ENCODE results near the gene VSIG10L2. TPM values are rescaled to one million over a fixed set of nuclear protein-coding genes. Genes with fewer than 3 reads are reported as not detected.

The VSIG10L2 gene
- total RNA-seq, 1 experiment from 2014 or later, result not detected

DNA sequence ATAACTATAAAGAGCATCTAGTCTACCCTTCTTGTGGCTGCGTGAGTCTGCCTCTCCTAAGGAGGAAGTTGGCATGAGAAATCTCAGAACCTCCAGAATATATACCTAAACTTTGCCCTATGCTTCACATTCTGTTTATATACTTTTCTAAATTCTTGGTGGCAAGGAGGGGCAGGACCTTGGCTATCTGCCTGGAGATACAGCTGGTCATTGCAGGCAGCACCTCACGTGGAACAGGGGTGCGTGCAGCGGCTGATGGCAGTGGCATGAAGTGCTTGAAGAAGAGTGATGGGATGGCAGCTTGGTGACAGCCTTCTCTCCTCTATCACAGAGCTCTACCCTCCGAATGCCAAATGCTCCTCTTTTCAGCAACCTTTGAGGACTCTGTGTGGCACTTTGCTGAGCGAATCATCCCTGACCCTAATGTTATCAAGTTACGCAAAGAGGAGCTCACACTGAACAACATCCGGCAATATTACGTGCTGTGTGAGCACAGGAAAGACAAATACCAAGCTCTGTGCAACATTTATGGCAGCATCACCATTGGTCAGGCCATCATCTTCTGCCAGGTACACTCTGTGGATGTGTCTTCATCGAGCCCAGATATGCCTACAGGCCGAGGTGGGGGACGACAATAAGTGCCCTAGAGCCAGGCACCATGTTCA, 29.0 kb upstream of the VSIG10L2 start (continued):
- no peak for TF ChIP-seq CBX3 (IDR thresholded peaks at IDR 0.05; ENCODE audit: low read depth)
- TF ChIP-seq POLR2A (IDR thresholded peaks at IDR 0.05; ENCODE audit: borderline replicate concordance, extremely low read depth, insufficient read depth, insufficient read length), result no peak

DNA sequence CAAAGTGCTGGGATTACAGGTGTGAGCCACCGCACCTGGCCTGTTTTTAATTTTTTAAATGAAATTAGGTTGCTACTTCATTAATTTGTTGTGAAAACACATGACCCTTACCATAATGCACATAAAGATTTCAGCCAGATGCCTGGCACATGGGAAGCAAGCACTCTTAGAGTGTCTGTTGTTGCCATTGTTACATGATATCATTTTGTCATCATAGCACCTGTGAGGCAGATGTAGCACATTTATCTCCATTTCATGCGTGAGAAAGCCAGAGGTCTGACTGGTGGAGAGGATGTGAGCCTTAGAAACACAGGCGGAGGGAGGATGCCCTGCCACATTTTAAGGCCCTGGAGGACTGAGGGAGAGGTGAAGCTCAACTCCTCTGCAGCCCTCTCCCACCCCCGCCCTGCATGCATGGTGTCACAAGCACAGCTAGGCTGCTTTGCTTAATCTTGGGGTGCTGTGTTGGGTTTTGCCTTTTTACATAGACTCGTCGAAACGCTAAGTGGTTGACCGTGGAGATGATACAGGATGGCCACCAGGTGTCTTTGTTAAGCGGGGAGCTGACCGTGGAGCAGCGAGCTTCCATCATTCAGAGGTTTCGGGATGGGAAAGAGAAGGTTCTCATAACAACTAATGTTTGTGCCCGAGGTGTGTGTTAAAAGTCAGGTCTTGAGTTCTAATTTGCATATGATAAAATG, 27.6 kb upstream of the VSIG10L2 start:
- intact Hi-C loops (cut with micrococcal nuclease), result no loop called here
- TF ChIP-seq ZFX (IDR thresholded peaks at IDR 0.05) (no peak), POLR2A (IDR thresholded peaks at IDR 0.05; ENCODE audit: borderline replicate concordance, extremely low read depth, insufficient read depth, insufficient read length) (no peak)
- TF ChIP-seq, protein P1, sequence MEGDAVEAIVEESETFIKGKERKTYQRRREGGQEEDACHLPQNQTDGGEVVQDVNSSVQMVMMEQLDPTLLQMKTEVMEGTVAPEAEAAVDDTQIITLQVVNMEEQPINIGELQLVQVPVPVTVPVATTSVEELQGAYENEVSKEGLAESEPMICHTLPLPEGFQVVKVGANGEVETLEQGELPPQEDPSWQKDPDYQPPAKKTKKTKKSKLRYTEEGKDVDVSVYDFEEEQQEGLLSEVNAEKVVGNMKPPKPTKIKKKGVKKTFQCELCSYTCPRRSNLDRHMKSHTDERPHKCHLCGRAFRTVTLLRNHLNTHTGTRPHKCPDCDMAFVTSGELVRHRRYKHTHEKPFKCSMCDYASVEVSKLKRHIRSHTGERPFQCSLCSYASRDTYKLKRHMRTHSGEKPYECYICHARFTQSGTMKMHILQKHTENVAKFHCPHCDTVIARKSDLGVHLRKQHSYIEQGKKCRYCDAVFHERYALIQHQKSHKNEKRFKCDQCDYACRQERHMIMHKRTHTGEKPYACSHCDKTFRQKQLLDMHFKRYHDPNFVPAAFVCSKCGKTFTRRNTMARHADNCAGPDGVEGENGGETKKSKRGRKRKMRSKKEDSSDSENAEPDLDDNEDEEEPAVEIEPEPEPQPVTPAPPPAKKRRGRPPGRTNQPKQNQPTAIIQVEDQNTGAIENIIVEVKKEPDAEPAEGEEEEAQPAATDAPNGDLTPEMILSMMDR (IDR thresholded peaks at IDR 0.05 in 2 of 3, conservative IDR thresholded peaks at IDR 0.05 in 1 of 3; ENCODE audit: borderline replicate concordance in 1 of 3, insufficient read depth in 1 of 3, low read depth in 2 of 3, low read length in 2 of 3), result peak in 1 of 3 experiments; percentile 27; a peak in 2 of 6 replicates
- no peak overlapping the region for H3K27ac ChIP-seq (ENCODE audit: low read depth, low read length)
- no peaks in the 10 kb centered on the region for H3K79me2 ChIP-seq (ENCODE audit: insufficient read depth, low read length)
- ChIA-PET RAD21 (ENCODE audit: low non-redundant PET in 1 of 2, low total read pairs in 2 of 2, uncharacterized antibody in 2 of 2, unreplicated experiment in 2 of 2) (interaction anchor here in 1 of 2 experiments (0.6 kb wide), 1 partner anchor 15 kb away, joined by 4 read pairs; the partner anchor contains the start of gene PUS3), POLR2A (no interaction called here), CTCF (interaction anchor here (1.9 kb wide), 1 partner anchor 275 kb away, joined by 6 read pairs; no protein-coding TSS in a partner anchor)
- no peaks in the 10 kb centered on the region for H3K9me2 ChIP-seq (ENCODE audit: insufficient read depth)
- H3K27me3 ChIP-seq (ENCODE audit: insufficient read depth, low read length), result peaks cover 7% of the 10 kb centered on the region; the same call in 1 of the 2 replicates
- no peaks in the 10 kb centered on the region for H3K4me1 ChIP-seq (ENCODE audit: control insufficient read depth in 1 of 2, insufficient read depth in 2 of 2, low read length in 2 of 2)
- H3K9ac ChIP-seq (ENCODE audit: low read length), result no peak overlapping the region
- H3K4me3 ChIP-seq (replicated peaks in 1 of 2; ENCODE audit: low read depth in 1 of 2, low read length in 2 of 2), result no peak overlapping the region
- H4K20me1 ChIP-seq (ENCODE audit: insufficient read depth), result no peaks in the 10 kb centered on the region
- H2AFZ ChIP-seq (ENCODE audit: low read depth, low read length, poor library complexity, severe bottlenecking), result no peak overlapping the region
- H3K4me2 ChIP-seq (ENCODE audit: low read length), result no peak overlapping the region
- ATAC-seq (no peak), DNase-seq (ENCODE audit: low read depth, low spot score) (no peak)
- no peaks in the 10 kb centered on the region for H3K36me3 ChIP-seq (ENCODE audit: control insufficient read depth in 1 of 2, insufficient read depth in 2 of 2, low read length in 2 of 2)
- H3K9me3 ChIP-seq (ENCODE audit: control insufficient read depth in 1 of 2, insufficient read depth in 1 of 2, low read depth in 1 of 2, low read length in 2 of 2), result no peaks in the 10 kb centered on the region
- BruUV-seq (replicated peaks), result no TSS peak
